Fibroblast of lung (primary cell): Measurements from ENCODE around the gene ALDH1A1.

Experiments used
- CTCF ChIP-seq, 2 donors: IDR thresholded peaks in 1 of 2; conservative IDR thresholded peaks in 1 of 2; 1 replicate in 1 of 2; 2 replicates in 1 of 2; pipeline ENCODE4 v1.5.1; 2011 to 2012; ENCODE audit warnings: low read length in 2 of 2, control low read depth in 1 of 2, inconsistent platforms in 1 of 2, low read depth in 1 of 2, mild to moderate bottlenecking in 1 of 2
- EZH2 ChIP-seq: IDR thresholded peaks from 2 replicates; pipeline ENCODE4 v1.5.1; 2012; ENCODE audit warnings: low read length, control low read depth, mild to moderate bottlenecking; ENCODE audit errors: missing control alignments

- TF ChIP-seq CTCF (conservative IDR thresholded peaks at IDR 0.05 in 1 of 2, IDR thresholded peaks at IDR 0.05 in 1 of 2; ENCODE audit: low read depth in 1 of 2, low read length in 2 of 2) (no peak), EZH2 (no peak)
Observed at GRCh38 chr9:72902268-72902667, 50.6 kb downstream of the ALDH1A1 start.
